Measurements from ENCODE around the gene PRDX2.

PRDX2 gene

GRCh38 chr19:12763100-12763499 lies 38.5 kb downstream of the PRDX2 start:
- H3K27ac ChIP-seq (ENCODE audit: low read depth, low read length) = no peak overlapping the region
- H3K4me3 ChIP-seq (ENCODE audit: low read length) = no peak overlapping the region
- no peak overlapping the region for H3K9ac ChIP-seq (ENCODE audit: low read length)
- H3K36me3 ChIP-seq (ENCODE audit: control insufficient read depth, insufficient read depth, low read length) = peaks cover 4% of the 10 kb centered on the region
- H3K27me3 ChIP-seq (ENCODE audit: control insufficient read depth, insufficient read depth, low read length) = no peaks in the 10 kb centered on the region
- H3K4me1 ChIP-seq (ENCODE audit: control insufficient read depth, insufficient read depth, low read length) = peaks cover 2% of the 10 kb centered on the region

GRCh38 chr19:12759686-12760085 lies 41.9 kb downstream of the PRDX2 start:
- Histone ChIP-seq H3K36me3 (ENCODE audit: control insufficient read depth, insufficient read depth, low read length) (peaks cover 4% of the 10 kb centered on the region), H3K4me1 (ENCODE audit: control insufficient read depth, insufficient read depth, low read length) (no peaks in the 10 kb centered on the region), H3K9ac (ENCODE audit: low read length) (no peak overlapping the region), H3K27ac (ENCODE audit: low read depth, low read length) (no peak overlapping the region), H3K27me3 (ENCODE audit: control insufficient read depth, insufficient read depth, low read length) (no peaks in the 10 kb centered on the region), H3K4me3 (ENCODE audit: low read length) (no peak overlapping the region)

GRCh38 chr19:12757544-12758274 lies 43.9 kb downstream of the PRDX2 start:
- no peaks in the 10 kb centered on the region for H3K27me3 ChIP-seq (ENCODE audit: control insufficient read depth, insufficient read depth, low read length)
- H3K4me3 ChIP-seq (ENCODE audit: low read length) = peak overlapping the region; percentile 51
- H3K4me1 ChIP-seq (ENCODE audit: control insufficient read depth, insufficient read depth, low read length) = no peaks in the 10 kb centered on the region
- H3K9ac ChIP-seq (ENCODE audit: low read length) = no peak overlapping the region
- no peaks in the 10 kb centered on the region for H3K36me3 ChIP-seq (ENCODE audit: control insufficient read depth, insufficient read depth, low read length)
- no peak overlapping the region for H3K27ac ChIP-seq (ENCODE audit: low read depth, low read length)

GRCh38 chr19:12756150-12756883 lies 45.3 kb downstream of the PRDX2 start:
- no peak overlapping the region for H3K9ac ChIP-seq (ENCODE audit: low read length)
- H3K4me3 ChIP-seq (ENCODE audit: low read length) = no peak overlapping the region
- H3K36me3 ChIP-seq (ENCODE audit: control insufficient read depth, insufficient read depth, low read length) = no peaks in the 10 kb centered on the region
- no peaks in the 10 kb centered on the region for H3K4me1 ChIP-seq (ENCODE audit: control insufficient read depth, insufficient read depth, low read length)
- H3K27ac ChIP-seq (ENCODE audit: low read depth, low read length) = no peak overlapping the region
- peaks cover 4% of the 10 kb centered on the region for H3K27me3 ChIP-seq (ENCODE audit: control insufficient read depth, insufficient read depth, low read length)

GRCh38 chr19:12754465-12755196 lies 47.0 kb downstream of the PRDX2 start:
- Histone ChIP-seq H3K27ac (ENCODE audit: low read depth, low read length) (no peak overlapping the region), H3K9ac (ENCODE audit: low read length) (no peak overlapping the region), H3K27me3 (ENCODE audit: control insufficient read depth, insufficient read depth, low read length) (peaks cover 4% of the 10 kb centered on the region), H3K4me1 (ENCODE audit: control insufficient read depth, insufficient read depth, low read length) (no peaks in the 10 kb centered on the region), H3K36me3 (ENCODE audit: control insufficient read depth, insufficient read depth, low read length) (no peaks in the 10 kb centered on the region), H3K4me3 (ENCODE audit: low read length) (no peak overlapping the region)

- H3K4me1 ChIP-seq (ENCODE audit: control insufficient read depth, insufficient read depth, low read length) = no peaks in the 10 kb centered on the region
- H3K27ac ChIP-seq (ENCODE audit: low read depth, low read length) = no peak overlapping the region
- H3K9ac ChIP-seq (ENCODE audit: low read length) = no peak overlapping the region
- no peak overlapping the region for H3K4me3 ChIP-seq (ENCODE audit: low read length)
- peaks cover 6% of the 10 kb centered on the region for H3K36me3 ChIP-seq (ENCODE audit: control insufficient read depth, insufficient read depth, low read length)
- H3K27me3 ChIP-seq (ENCODE audit: control insufficient read depth, insufficient read depth, low read length) = peaks cover 4% of the 10 kb centered on the region
Measured at GRCh38 chr19:12752056-12752781, 49.4 kb downstream of the PRDX2 start.

- Histone ChIP-seq H3K27me3 (ENCODE audit: control insufficient read depth, insufficient read depth, low read length) (peaks cover 4% of the 10 kb centered on the region), H3K27ac (ENCODE audit: low read depth, low read length) (no peak within 1 kb of the TSS), H3K9ac (ENCODE audit: low read length) (no peak within 1 kb of the TSS)
Measured at GRCh38 chr19:12751635-12752034, 50.0 kb downstream of the PRDX2 start, which contains the start of gene BEST2. Gene BEST2 (plus strand): TSS chr19:12751791. CDS start chr19:12752593, 802 bp downstream.

GRCh38 chr19:12750851-12751250 lies 50.7 kb downstream of the PRDX2 start:
- H3K9ac ChIP-seq (ENCODE audit: low read length) = no peak overlapping the region
- no peaks in the 10 kb centered on the region for H3K4me1 ChIP-seq (ENCODE audit: control insufficient read depth, insufficient read depth, low read length)
- H3K4me3 ChIP-seq (ENCODE audit: low read length) = no peak overlapping the region
- no peak overlapping the region for H3K27ac ChIP-seq (ENCODE audit: low read depth, low read length)
- H3K36me3 ChIP-seq (ENCODE audit: control insufficient read depth, insufficient read depth, low read length) = peaks cover 10% of the 10 kb centered on the region
- H3K27me3 ChIP-seq (ENCODE audit: control insufficient read depth, insufficient read depth, low read length) = peaks cover 4% of the 10 kb centered on the region

More at GRCh38 chr19:12751635-12752034, 50.0 kb downstream of the PRDX2 start, which contains the start of gene BEST2:
- Histone ChIP-seq H3K36me3 (ENCODE audit: control insufficient read depth, insufficient read depth, low read length) (peaks cover 10% of the 10 kb centered on the region), H3K4me3 (ENCODE audit: low read length) (no peak within 1 kb of the TSS), H3K4me1 (ENCODE audit: control insufficient read depth, insufficient read depth, low read length) (no peaks in the 10 kb centered on the region)

- Histone ChIP-seq H3K36me3 (ENCODE audit: control insufficient read depth, insufficient read depth, low read length) (peaks cover 17% of the 10 kb centered on the region), H3K4me1 (ENCODE audit: control insufficient read depth, insufficient read depth, low read length) (no peaks in the 10 kb centered on the region), H3K4me3 (ENCODE audit: low read length) (no peak overlapping the region), H3K9ac (ENCODE audit: low read length) (no peak overlapping the region), H3K27ac (ENCODE audit: low read depth, low read length) (no peak overlapping the region), H3K27me3 (ENCODE audit: control insufficient read depth, insufficient read depth, low read length) (peaks cover 4% of the 10 kb centered on the region)
Measured at GRCh38 chr19:12749938-12750521, 51.6 kb downstream of the PRDX2 start.

- peaks cover 4% of the 10 kb centered on the region for H3K27me3 ChIP-seq (ENCODE audit: control insufficient read depth, insufficient read depth, low read length)
- H3K36me3 ChIP-seq (ENCODE audit: control insufficient read depth, insufficient read depth, low read length) = peaks cover 17% of the 10 kb centered on the region
- no peak overlapping the region for H3K4me3 ChIP-seq (ENCODE audit: low read length)
- no peak overlapping the region for H3K9ac ChIP-seq (ENCODE audit: low read length)
- no peak overlapping the region for H3K27ac ChIP-seq (ENCODE audit: low read depth, low read length)
- H3K4me1 ChIP-seq (ENCODE audit: control insufficient read depth, insufficient read depth, low read length) = no peaks in the 10 kb centered on the region
Measured at GRCh38 chr19:12748489-12748888, 53.1 kb downstream of the PRDX2 start.
